KMS-11 (cell line): ENCODE measurements around the gene CUL2.

ENCODE experiments used
- H2AFZ ChIP-seq: fragments of 200-600 bp; sonication (generic); 2 replicates; pipeline ENCODE4 v1.6.1; 2016; ENCODE audit warnings: antibody characterized with exemption, mixed run types, low read depth
- H3K27ac ChIP-seq: fragments of 200-600 bp; sonication (generic); 2 replicates; pipeline ENCODE4 v1.6.1; 2016; ENCODE audit warnings: mild to moderate bottlenecking, mixed run types
- H3K27me3 ChIP-seq: fragments of 200-600 bp; sonication (generic); 2 replicates; pipeline ENCODE4 v1.6.1; 2017; ENCODE audit warnings: mild to moderate bottlenecking, low read depth, mixed run types, moderate library complexity; ENCODE audit not compliant: insufficient read depth
- H3K36me3 ChIP-seq: fragments of 200-600 bp; sonication (generic); 2 replicates; pipeline ENCODE4 v1.6.1; 2017; ENCODE audit warnings: mild to moderate bottlenecking, mixed run types; ENCODE audit not compliant: insufficient read depth
- H3K4me1 ChIP-seq: fragments of 200-600 bp; sonication (generic); 2 replicates; pipeline ENCODE4 v1.6.1; 2016; ENCODE audit warnings: mild to moderate bottlenecking, low read depth, mixed run types; ENCODE audit not compliant: poor library complexity, severe bottlenecking
- H3K4me2 ChIP-seq: fragments of 200-600 bp; sonication (generic); 2 replicates; pipeline ENCODE4 v1.7.0; 2016; ENCODE audit warnings: mild to moderate bottlenecking, mixed run types
- H3K4me3 ChIP-seq: fragments of 200-600 bp; sonication (generic); IDR thresholded peaks from 2 replicates; pipeline ENCODE4 v1.6.1; 2017; ENCODE audit warnings: low read depth, low read length, mixed read lengths; ENCODE audit not compliant: insufficient read depth
- H3K79me2 ChIP-seq: fragments of 200-600 bp; sonication (generic); 2 replicates; pipeline ENCODE4 v1.6.1; 2016; ENCODE audit warnings: low read depth, mixed run types; ENCODE audit not compliant: insufficient read depth
- H3K9ac ChIP-seq: fragments of 200-600 bp; sonication (generic); 2 replicates; pipeline ENCODE4 v1.6.1; 2016; ENCODE audit warnings: mild to moderate bottlenecking, mixed run types
- H4K20me1 ChIP-seq: fragments of 200-600 bp; sonication (generic); 2 replicates; pipeline ENCODE4 v1.6.1; 2016; ENCODE audit warnings: mild to moderate bottlenecking, mixed run types; ENCODE audit not compliant: insufficient read depth
- CTCF ChIP-seq: fragments of 200-600 bp; sonication (generic); conservative IDR thresholded peaks from 2 replicates; pipeline ENCODE4 v1.6.1; 2017; ENCODE audit warnings: low read depth, mild to moderate bottlenecking, antibody characterized with exemption, low read length, moderate library complexity, mixed read lengths

The CUL2 gene

GRCh38 chr10:34964166-34964800, 125.9 kb downstream of the CUL2 start:
- no peak overlapping the region for H3K27ac ChIP-seq
- no peak overlapping the region for H3K9ac ChIP-seq
- TF ChIP-seq CTCF = no peak

GRCh38 chr10:34962866-34963265, 127.3 kb downstream of the CUL2 start:
- H3K4me2 ChIP-seq = no peak overlapping the region
- no peak overlapping the region for H3K4me3 ChIP-seq
- no peaks in the 10 kb centered on the region for H3K4me1 ChIP-seq
- no peak for TF ChIP-seq CTCF
- no peak overlapping the region for H2AFZ ChIP-seq
- no peaks in the 10 kb centered on the region for H3K79me2 ChIP-seq
- no peaks in the 10 kb centered on the region for H4K20me1 ChIP-seq
- no peak overlapping the region for H3K9ac ChIP-seq
- no peaks in the 10 kb centered on the region for H3K36me3 ChIP-seq
- no peak overlapping the region for H3K27ac ChIP-seq
- H3K27me3 ChIP-seq = no peaks in the 10 kb centered on the region

More at GRCh38 chr10:34964166-34964800, 125.9 kb downstream of the CUL2 start:
- Histone ChIP-seq H3K36me3 (no peaks in the 10 kb centered on the region), H3K4me3 (no peak overlapping the region), H4K20me1 (no peaks in the 10 kb centered on the region), H3K4me2 (no peak overlapping the region), H3K4me1 (no peaks in the 10 kb centered on the region), H3K79me2 (no peaks in the 10 kb centered on the region), H2AFZ (no peak overlapping the region), H3K27me3 (no peaks in the 10 kb centered on the region)

- no peaks in the 10 kb centered on the region for H3K27me3 ChIP-seq
- H4K20me1 ChIP-seq = no peaks in the 10 kb centered on the region
- no peaks in the 10 kb centered on the region for H3K79me2 ChIP-seq
- H2AFZ ChIP-seq = no peak overlapping the region
- H3K36me3 ChIP-seq = no peaks in the 10 kb centered on the region
- H3K4me3 ChIP-seq = no peak overlapping the region
- H3K4me2 ChIP-seq = no peak overlapping the region
- no peaks in the 10 kb centered on the region for H3K4me1 ChIP-seq
- H3K27ac ChIP-seq = no peak overlapping the region
- H3K9ac ChIP-seq = no peak overlapping the region
- TF ChIP-seq CTCF = no peak
Observed at GRCh38 chr10:34960983-34961382, 129.2 kb downstream of the CUL2 start.

GRCh38 chr10:34959786-34960185, 130.4 kb downstream of the CUL2 start:
- H3K4me2 ChIP-seq = no peak overlapping the region
- no peak overlapping the region for H2AFZ ChIP-seq
- no peaks in the 10 kb centered on the region for H3K79me2 ChIP-seq
- H3K27me3 ChIP-seq = no peaks in the 10 kb centered on the region
- no peak overlapping the region for H3K9ac ChIP-seq
- H4K20me1 ChIP-seq = no peaks in the 10 kb centered on the region
- no peak for TF ChIP-seq CTCF
- no peak overlapping the region for H3K27ac ChIP-seq
- H3K4me1 ChIP-seq = no peaks in the 10 kb centered on the region
- no peaks in the 10 kb centered on the region for H3K36me3 ChIP-seq
- H3K4me3 ChIP-seq = no peak overlapping the region
